Panc1 (cell line): Measurements from ENCODE around the gene FAM117A. TPM values are rescaled to one million over a fixed set of nuclear protein-coding genes. Genes with fewer than 3 reads are reported as not detected.

Experiments
- ATAC-seq: fragments of 200-7000 bp; cut with Tn5 transposase; 2 replicates; pipeline ENCODE4 v1.9.1; 2020; ENCODE audit warnings: mild to moderate bottlenecking, moderate library complexity
- BruUV-seq: library from RNA; stranded (reverse); fragments of 400-500 nt; replicated peaks from 2 replicates; lab custom pipeline; 2021; lab: Mats Ljungman, UMichigan
- CTCF ChIA-PET: fragments of 300-600 bp; sonication (Branson Sonifier 250); formaldehyde crosslinking; loops from one replicate; lab custom pipeline; 2022; ENCODE audit warnings: antibody characterized with exemption; lab: Charles Lee
- POLR2A ChIA-PET: fragments of 300-600 bp; sonication (Branson Sonifier 250); formaldehyde crosslinking; loops from one replicate; lab custom pipeline; 2022; ENCODE audit warnings: antibody characterized with exemption; lab: Charles Lee
- DNase-seq: peaks from one replicate; pipeline ENCODE4 v3.0.0-alpha.2; 2010; ENCODE audit warnings: low read depth, low spot score
- H3K27ac ChIP-seq: 2 replicates; pipeline ENCODE4 v1.5.1; 2011; ENCODE audit warnings: mild to moderate bottlenecking, low read length, inconsistent platforms
- H3K27me3 ChIP-seq: fragments of 200-500 bp; sonication (Bioruptor generic); 2 replicates; pipeline ENCODE4 v1.6.0; 2014; ENCODE audit warnings: low read length, inconsistent platforms; ENCODE audit not compliant: control insufficient read depth, insufficient read depth
- H3K36me3 ChIP-seq: fragments of 200-500 bp; sonication (Bioruptor generic); 2 replicates; pipeline ENCODE4 v1.5.1; 2014; ENCODE audit warnings: inconsistent platforms, mild to moderate bottlenecking, low read length, moderate library complexity; ENCODE audit not compliant: control insufficient read depth, insufficient read depth
- H3K4me1 ChIP-seq: 2 replicates; pipeline ENCODE4 v1.5.1; 2011; ENCODE audit warnings: inconsistent platforms, mild to moderate bottlenecking, low read length, moderate library complexity; ENCODE audit not compliant: control insufficient read depth, insufficient read depth
- H3K4me3 ChIP-seq, 2 experiments: 2 replicates each; pipeline ENCODE4 v1.5.1; 2011 to 2012; ENCODE audit warnings: low read depth in 2 of 2, low read length in 2 of 2, mild to moderate bottlenecking in 2 of 2, inconsistent platforms in 1 of 2, moderate library complexity in 1 of 2
- H3K9me3 ChIP-seq: fragments of 200-500 bp; sonication (Bioruptor generic); 2 replicates; pipeline ENCODE4 v1.5.1; 2014; ENCODE audit warnings: low read depth, mild to moderate bottlenecking, inconsistent platforms, low read length, moderate library complexity; ENCODE audit not compliant: control insufficient read depth, insufficient read depth
- CTCF ChIP-seq: fragments of 450-650 bp; IDR thresholded peaks from 2 replicates; pipeline ENCODE4 v1.5.1; 2017; ENCODE audit warnings: mild to moderate bottlenecking
- POLR2AphosphoS5 ChIP-seq: IDR thresholded peaks from 2 replicates; pipeline ENCODE4 v1.6.1; 2012; ENCODE audit warnings: mild to moderate bottlenecking, low read depth, low read length, moderate library complexity
- SIN3A ChIP-seq: IDR thresholded peaks from 2 replicates; pipeline ENCODE4 v1.6.1; 2012; ENCODE audit warnings: low read depth, mild to moderate bottlenecking, low read length, moderate library complexity, borderline replicate concordance; ENCODE audit not compliant: insufficient read depth
- TCF7L2 ChIP-seq: IDR thresholded peaks from 2 replicates; pipeline ENCODE4 v1.6.1; 2011; ENCODE audit warnings: mild to moderate bottlenecking, low read depth, low read length, inconsistent platforms
- in situ Hi-C: cut with HindIII; loops from 2 replicates; pipeline ENCODE4 v1.10.0; 2016; ENCODE audit warnings: low sequenced_read_pairs, low pct_unique_long_range_greater_than_20kb
- intact Hi-C: fragments of 100-400 bp; cut with micrococcal nuclease; formaldehyde crosslinking; loops from one replicate; pipeline ENCODE4 v1.10.0; 2022; ENCODE audit not compliant: unreplicated experiment
- total RNA-seq: library from RNA; stranded (reverse); gene quantifications from one replicate; pipeline ENCODE4 v1.2.1, GENCODE V29; 2021; ENCODE audit not compliant: unreplicated experiment
- TF ChIP-seq, protein P1 (sequence below), 2 experiments: IDR thresholded peaks; 2 replicates each; pipeline ENCODE4 v1.6.1; 2011 to 2012; ENCODE audit warnings: low read depth in 2 of 2, control low read depth in 1 of 2, low read length in 1 of 2, mild to moderate bottlenecking in 1 of 2, moderate library complexity in 1 of 2; ENCODE audit not compliant: insufficient read depth in 1 of 2

FAM117A gene
- total RNA-seq, 1 experiment from 2014 or later: 8.0 TPM

GRCh38 chr17:49703557-49704277 lies 60.2 kb downstream of the FAM117A start:
- Histone ChIP-seq H3K36me3 (peaks cover 27% of the 10 kb centered on the region), H3K27ac (no peak overlapping the region), H3K4me3 (no peak overlapping the region), H3K9me3 (no peaks in the 10 kb centered on the region), H3K4me1 (peaks cover 11% of the 10 kb centered on the region), H3K27me3 (no peaks in the 10 kb centered on the region)
- ChIA-PET CTCF (interaction anchor here (0.6 to 1.6 kb wide), 4 partner anchors 129 to 138 kb away, joined by 3 to 4 read pairs (median 4); no protein-coding TSS in a partner anchor), POLR2A (no interaction called here)
- ATAC-seq (no peak), DNase-seq (peak; percentile 18)
- TF ChIP-seq CTCF (peak; percentile 75), TCF7L2 (peak; percentile 70), SIN3A (no peak), POLR2AphosphoS5 (no peak)
- TF ChIP-seq, protein P1, sequence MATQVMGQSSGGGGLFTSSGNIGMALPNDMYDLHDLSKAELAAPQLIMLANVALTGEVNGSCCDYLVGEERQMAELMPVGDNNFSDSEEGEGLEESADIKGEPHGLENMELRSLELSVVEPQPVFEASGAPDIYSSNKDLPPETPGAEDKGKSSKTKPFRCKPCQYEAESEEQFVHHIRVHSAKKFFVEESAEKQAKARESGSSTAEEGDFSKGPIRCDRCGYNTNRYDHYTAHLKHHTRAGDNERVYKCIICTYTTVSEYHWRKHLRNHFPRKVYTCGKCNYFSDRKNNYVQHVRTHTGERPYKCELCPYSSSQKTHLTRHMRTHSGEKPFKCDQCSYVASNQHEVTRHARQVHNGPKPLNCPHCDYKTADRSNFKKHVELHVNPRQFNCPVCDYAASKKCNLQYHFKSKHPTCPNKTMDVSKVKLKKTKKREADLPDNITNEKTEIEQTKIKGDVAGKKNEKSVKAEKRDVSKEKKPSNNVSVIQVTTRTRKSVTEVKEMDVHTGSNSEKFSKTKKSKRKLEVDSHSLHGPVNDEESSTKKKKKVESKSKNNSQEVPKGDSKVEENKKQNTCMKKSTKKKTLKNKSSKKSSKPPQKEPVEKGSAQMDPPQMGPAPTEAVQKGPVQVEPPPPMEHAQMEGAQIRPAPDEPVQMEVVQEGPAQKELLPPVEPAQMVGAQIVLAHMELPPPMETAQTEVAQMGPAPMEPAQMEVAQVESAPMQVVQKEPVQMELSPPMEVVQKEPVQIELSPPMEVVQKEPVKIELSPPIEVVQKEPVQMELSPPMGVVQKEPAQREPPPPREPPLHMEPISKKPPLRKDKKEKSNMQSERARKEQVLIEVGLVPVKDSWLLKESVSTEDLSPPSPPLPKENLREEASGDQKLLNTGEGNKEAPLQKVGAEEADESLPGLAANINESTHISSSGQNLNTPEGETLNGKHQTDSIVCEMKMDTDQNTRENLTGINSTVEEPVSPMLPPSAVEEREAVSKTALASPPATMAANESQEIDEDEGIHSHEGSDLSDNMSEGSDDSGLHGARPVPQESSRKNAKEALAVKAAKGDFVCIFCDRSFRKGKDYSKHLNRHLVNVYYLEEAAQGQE (IDR thresholded peaks at IDR 0.05; ENCODE audit: insufficient read depth in 1 of 2, low read depth in 2 of 2, low read length in 1 of 2): no peak
- BruUV-seq: no TSS peak
- in situ Hi-C loops: no loop called here
- intact Hi-C loops: loop anchor here (10.0 kb wide), 2 partner anchors 141 to 291 kb away; partner anchors contain the start of genes DLX3 and TAC4

DNA sequence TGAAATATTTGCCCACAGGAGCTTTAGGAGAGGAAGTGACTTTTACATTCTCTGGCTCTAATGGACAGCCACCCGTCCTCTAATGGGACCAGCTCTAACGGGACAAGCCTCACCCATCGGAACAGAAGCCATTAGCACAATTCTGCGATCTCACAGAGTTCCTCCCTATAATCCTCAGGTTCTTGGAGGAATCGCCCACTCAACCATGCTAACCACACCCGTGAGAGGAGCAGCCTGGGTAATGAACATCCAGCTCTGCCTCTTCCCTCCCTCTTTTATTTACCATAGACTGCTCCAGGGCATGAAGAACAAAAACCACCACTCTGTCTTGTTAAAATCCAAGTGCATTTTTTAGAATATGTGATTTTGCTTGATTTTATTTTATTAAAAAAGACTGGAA lies 63.0 kb downstream of the FAM117A start:
- TF ChIP-seq POLR2AphosphoS5 (no peak), TCF7L2 (no peak), CTCF (no peak), SIN3A (no peak)
- TF ChIP-seq, protein P1 (IDR thresholded peaks at IDR 0.05; ENCODE audit: insufficient read depth in 1 of 2, low read depth in 2 of 2, low read length in 1 of 2): no peak
- Histone ChIP-seq H3K4me1 (no peaks in the 10 kb centered on the region), H3K9me3 (no peaks in the 10 kb centered on the region), H3K27me3 (no peaks in the 10 kb centered on the region), H3K36me3 (peaks cover 22% of the 10 kb centered on the region), H3K27ac (no peak overlapping the region), H3K4me3 (no peak overlapping the region)
- ATAC-seq (no peak), DNase-seq (no peak)
- in situ Hi-C loops (no loop called here), intact Hi-C loops (loop anchor here (10.0 kb wide), 2 partner anchors 144 to 294 kb away; partner anchors contain the start of genes DLX3 and TAC4)
- BruUV-seq: no TSS peak
- ChIA-PET POLR2A (no interaction called here), CTCF (interaction anchor here (0.7 to 1.2 kb wide), 2 partner anchors 126 to 130 kb away, joined by 3 to 4 read pairs; no protein-coding TSS in a partner anchor)
